COR-L47 (cell line): ENCODE results near the gene ELAC2.

Experiments used
- DNase-seq: peaks from one replicate; lab custom pipeline; 2025; lab: John Stamatoyannopoulos, UW

ELAC2 gene

GRCh38 chr17:13016881-13017654 lies 759 bp downstream of the ELAC2 start:
- DNase-seq, result no peak

DNA sequence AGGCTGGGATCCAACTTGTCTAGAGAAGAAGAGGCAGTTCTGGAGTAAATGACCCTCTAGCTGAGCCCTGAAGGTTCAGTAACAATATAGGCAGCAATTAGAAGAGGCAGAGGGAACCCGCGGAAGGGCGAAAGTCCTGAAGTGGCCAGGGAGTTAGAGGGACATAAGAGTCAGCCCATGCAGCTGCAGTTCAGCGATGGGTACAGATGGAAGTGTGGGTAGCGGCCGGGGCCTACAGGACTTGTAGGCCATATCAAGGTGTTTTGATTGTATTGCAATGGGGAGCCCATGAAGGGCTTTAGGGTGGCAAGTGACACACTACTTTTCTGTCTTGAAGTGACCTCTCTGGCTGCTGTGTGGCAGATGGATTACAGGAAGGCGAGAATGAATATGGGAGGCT lies 3.0 kb downstream of the ELAC2 start:
- no peak for DNase-seq

DNA sequence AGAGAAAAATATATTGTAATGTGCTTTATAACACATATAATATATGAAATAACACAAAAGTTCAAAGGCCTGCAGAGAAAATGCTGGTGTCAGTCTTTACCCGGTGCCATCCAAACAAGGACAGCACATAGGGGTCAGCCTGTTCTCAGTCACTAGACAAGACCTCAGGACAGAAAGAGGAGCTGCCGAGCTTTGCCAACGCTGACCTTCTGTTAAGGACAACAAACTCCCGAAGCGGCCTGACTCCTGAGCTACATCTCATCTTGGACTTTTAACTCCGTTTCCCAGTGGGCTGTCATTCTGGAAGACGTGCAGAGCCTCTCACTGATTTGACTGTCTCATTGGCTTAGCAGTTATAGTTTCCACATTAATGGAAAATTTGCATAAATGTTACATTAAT lies 6.9 kb downstream of the ELAC2 start:
- no peak for DNase-seq

DNA sequence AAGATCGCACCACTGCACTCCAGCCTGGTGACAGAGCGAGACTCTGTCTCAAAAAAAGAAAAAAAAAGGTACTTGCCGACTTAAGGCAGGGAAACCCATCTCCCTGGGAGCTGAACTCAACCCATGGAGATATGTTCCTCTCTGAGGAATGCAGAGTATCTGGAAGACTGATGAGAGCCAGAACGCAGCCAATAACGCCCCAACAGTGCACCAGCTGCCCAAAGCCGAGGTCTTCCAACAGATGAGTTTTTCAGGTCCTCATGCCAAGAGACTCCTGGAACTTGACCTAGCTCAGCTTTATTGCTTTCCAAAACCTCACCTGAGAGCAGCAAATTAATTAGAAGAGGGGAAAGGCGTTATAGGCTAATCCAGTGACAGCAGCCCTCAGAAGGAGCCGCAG lies 9.4 kb downstream of the ELAC2 start:
- no peak for DNase-seq

DNA sequence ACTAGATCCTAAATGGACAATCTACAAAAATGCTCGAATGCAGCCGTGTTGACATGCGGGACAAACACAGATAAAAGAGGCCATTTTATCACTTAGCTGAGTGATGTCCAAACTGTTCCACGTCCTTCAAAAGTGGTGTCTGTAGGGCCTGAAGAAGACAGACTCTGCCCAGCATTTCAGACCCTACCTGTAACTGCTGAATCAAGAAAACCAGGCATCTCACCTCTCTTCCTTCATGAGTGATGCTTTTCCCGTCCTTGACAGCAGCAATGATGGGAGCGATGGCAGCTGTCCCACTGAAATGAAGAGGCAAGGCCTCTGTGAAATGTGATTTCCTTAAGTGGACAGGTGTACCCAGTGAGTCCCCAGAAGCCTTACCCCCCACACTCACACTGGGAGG lies 12.3 kb downstream of the ELAC2 start:
- no peak for DNase-seq

DNA sequence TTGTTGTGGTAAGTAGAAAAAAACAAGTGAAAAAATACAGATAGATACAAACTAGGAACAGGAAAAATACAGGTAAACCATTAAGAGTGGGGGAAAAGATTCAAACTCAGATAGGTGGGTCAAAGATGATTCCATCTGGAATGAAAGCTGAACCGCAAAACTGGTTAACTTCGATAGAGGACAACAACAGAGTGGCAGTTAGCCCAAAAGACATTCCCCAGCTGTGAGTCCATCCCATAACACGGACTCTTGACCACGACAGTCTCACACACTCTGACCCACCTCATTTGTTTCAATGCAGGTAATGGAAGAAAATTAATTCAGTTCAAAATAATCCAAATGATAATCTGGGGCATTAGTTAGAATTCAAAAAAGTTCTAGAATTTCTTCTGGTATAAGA lies 13.5 kb downstream of the ELAC2 start:
- DNase-seq, result no peak

GRCh38 chr17:13003927-13004326 lies 13.9 kb downstream of the ELAC2 start:
- DNase-seq, result no peak

DNA sequence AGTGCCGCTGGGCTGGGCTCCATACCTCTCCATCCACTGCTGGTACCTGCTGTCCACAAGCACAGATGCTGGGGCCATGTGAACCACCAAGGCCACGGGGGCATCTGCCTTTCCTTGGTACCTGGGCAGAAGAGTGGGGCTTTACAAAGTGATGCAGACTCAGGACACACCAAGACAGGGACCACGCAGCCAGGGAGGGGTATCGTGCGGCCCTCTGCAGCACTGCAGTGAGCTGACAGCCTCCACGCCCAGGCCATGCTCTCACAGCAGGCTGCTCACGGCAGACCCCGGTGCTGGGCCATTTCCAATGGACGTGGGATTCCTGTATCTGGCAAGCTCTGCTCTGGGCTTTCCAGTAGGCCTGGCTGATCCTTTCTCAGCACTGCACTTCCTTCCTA lies 14.4 kb downstream of the ELAC2 start:
- DNase-seq, result no peak

DNA sequence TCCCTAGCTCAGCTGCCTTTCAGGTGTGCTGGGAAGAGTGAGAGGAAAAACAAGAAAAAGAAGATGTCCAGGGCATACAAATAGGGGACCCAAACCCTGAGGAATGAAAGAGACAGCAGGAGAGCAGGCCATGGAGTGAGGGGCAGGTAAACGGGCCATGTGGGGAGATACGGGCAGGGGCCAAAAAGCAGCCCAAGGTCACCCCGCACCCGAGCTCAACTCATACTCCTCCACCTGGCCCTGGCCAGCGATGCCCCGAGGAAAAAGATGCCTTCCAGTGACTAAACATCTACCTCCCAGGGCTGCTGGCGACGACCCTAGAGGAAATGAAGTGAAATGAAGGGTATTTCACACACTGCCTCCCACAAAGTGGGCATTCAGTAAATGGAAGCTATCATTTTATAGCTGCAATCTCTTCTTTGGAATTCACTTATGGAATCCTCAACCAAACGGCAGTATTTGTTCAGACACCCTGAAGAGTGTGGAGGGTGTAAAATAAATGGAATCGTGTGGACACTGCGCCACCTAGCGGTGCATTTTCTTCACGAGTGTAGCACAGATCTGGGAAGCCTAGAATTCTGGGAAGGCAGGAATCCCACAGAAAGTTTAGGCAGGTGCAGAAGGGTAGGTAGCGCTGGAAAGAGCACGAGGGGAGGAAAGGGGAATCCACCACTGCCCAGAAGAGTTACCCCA lies 14.9 kb downstream of the ELAC2 start:
- peak; percentile 15 for DNase-seq

DNA sequence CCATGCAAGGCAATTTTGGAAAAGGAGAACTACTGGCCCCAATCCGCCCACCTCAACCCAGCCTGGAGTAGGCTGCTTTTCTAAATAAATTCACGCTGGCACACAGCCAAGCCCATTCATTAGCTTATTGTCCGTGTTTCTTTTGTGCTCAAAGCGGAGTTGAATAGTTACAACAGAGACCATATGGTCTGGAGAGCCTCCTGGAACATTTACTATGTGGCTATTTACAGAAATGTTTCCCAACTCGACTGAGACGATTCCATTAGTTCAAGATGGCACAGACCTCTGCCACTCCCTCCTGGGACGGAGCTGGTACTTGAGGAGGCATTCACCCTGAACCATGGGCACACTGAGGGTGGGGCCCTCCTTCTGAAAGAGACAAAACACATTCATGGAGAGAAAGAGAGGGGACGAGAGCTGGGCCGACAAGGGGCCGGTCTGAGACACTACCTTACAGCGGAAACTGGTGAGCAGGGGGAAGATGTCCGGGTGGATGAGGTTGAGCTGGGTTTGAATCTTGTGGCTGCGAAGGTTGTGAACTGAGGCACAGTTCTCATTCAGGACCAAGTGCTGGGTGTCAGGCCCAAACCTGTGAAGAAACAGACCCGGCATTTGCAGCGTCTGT lies 15.7 kb downstream of the ELAC2 start:
- DNase-seq, result no peak

GRCh38 chr17:13000561-13000960 lies 17.3 kb downstream of the ELAC2 start:
- no peak for DNase-seq

DNA sequence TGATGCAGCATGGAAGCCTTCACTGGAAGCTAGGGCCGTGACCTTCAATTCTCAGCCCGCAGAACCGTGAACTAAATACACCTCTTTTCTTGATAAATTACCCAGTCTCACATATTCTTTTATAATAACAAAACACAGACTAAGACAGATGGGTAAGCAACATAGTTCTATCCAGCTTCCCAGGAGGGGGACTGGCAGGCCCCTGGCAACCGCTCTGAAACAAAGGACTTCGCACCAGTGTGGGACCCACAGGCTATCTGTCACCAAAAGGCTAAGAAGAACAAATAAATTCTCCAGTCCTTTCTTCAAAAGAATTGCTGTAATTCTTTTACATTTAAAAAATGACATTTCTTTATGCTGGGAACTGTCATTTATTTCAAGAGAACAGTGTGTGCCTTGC lies 19.0 kb downstream of the ELAC2 start:
- no peak for DNase-seq

GRCh38 chr17:12998461-12998860 lies 19.4 kb downstream of the ELAC2 start:
- DNase-seq, result no peak

DNA sequence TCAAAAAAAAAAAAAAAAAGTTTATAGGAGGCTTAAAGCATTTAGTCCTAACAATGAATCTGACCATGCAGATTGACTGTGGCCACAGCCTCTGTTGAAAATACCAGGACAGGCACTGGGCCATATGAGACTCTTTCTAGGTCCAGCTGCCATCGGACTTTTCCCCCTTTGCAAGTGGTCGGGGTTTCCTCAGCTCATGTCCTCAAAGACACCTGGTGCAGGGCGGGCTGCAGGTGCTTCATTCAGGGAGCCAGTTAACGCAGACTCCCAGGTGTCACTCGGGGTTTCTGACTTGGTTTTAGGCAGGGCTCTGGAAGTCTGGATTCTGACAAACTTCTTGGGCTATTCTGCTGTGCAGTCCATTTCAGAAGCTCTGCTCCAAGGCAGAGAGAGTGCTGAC lies 20.9 kb downstream of the ELAC2 start:
- no peak for DNase-seq

DNA sequence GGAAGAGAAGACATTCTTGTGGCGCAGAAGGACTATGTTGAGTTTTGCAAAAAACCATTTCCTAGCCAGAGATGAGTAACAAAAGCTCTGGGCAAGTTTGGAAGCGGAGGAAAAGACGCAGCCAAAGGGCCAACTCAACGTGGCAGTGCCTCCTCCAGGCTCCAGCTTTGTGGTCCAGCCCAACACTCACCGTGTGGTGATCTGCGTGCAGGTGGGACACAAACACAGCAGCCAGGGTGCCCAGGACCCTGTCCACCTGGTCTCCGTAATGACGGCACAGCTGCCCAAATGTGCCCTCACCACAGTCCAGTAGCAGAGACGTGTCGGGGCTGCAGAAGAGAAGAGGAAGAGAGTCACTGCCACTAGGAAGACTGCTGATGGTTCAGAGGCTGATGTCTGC lies 21.5 kb downstream of the ELAC2 start:
- no peak for DNase-seq

- DNase-seq, result no peak
Measured at GRCh38 chr17:12995896-12996295, 21.9 kb downstream of the ELAC2 start.

GRCh38 chr17:12995106-12995895 lies 22.5 kb downstream of the ELAC2 start:
- DNase-seq, result no peak

DNA sequence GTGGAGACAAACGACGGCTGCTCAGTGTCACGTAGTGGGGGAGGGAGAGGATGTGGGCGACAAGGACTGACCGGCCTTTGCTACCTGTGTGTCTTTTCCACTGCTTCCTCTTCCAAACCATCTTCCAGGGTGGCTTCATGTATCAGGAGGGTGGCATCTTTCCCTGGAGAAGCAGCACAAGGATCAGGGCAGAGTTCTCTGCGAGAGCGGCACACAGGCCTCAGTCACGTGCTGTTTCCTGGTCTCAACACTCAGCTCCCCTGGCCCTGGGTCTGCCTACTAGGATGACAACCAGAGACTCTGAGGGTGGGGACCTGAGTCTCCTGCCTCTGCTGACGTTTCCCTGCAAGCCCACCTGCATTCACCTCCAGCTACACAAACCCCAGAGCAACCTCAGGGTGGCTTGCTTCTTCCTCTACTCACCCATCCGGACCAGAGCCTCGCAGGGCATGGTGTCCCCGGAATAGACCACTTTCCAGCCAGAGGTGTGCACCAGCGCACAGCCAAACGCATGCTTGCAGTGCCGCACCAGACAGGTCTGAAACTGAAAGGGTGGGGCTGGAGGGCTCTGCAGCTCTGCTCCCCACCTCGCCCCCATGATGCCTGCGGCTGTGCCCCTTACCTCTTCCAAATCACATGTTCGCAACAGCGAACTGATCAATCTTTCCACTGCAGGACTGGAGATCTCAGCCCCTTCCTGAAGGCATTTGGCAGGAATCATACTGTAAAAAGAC lies 23.3 kb downstream of the ELAC2 start:
- DNase-seq, result no peak

DNA sequence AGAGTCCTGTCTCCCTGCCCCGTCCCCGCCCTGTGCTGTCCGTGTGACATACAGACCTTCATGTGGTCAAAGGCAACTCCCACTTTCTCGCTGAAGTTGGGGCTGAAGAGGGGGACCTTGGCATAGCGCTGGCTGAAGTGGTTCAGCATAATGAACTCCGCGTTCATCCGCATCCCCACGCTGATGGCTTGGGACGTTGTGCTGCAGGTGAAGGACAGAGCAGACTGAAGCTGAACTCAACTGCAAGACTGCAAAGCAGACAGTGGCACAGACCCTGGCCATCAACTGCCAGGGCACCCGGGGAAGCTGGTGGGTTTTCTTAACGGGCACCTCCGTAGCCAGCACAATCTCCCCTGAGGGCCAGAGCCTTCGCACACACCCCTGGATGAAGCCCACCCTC lies 24.2 kb downstream of the ELAC2 start:
- DNase-seq, result no peak

- DNase-seq, result no peak
Measured at GRCh38 chr17:12992676-12993075, 25.2 kb downstream of the ELAC2 start.

GRCh38 chr17:12990926-12991325 lies 26.9 kb downstream of the ELAC2 start:
- no peak for DNase-seq
